ENCODE results near the gene PDZK1IP1.

- TF ChIP-seq CTCF (IDR thresholded peaks at IDR 0.05; ENCODE audit: insufficient read depth, low read length) = no peak
- TF ChIP-seq, protein P1, sequence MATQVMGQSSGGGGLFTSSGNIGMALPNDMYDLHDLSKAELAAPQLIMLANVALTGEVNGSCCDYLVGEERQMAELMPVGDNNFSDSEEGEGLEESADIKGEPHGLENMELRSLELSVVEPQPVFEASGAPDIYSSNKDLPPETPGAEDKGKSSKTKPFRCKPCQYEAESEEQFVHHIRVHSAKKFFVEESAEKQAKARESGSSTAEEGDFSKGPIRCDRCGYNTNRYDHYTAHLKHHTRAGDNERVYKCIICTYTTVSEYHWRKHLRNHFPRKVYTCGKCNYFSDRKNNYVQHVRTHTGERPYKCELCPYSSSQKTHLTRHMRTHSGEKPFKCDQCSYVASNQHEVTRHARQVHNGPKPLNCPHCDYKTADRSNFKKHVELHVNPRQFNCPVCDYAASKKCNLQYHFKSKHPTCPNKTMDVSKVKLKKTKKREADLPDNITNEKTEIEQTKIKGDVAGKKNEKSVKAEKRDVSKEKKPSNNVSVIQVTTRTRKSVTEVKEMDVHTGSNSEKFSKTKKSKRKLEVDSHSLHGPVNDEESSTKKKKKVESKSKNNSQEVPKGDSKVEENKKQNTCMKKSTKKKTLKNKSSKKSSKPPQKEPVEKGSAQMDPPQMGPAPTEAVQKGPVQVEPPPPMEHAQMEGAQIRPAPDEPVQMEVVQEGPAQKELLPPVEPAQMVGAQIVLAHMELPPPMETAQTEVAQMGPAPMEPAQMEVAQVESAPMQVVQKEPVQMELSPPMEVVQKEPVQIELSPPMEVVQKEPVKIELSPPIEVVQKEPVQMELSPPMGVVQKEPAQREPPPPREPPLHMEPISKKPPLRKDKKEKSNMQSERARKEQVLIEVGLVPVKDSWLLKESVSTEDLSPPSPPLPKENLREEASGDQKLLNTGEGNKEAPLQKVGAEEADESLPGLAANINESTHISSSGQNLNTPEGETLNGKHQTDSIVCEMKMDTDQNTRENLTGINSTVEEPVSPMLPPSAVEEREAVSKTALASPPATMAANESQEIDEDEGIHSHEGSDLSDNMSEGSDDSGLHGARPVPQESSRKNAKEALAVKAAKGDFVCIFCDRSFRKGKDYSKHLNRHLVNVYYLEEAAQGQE (IDR thresholded peaks at IDR 0.05; ENCODE audit: insufficient replicate concordance, low read depth) = no peak
Measured at GRCh38 chr1:47179988-47180563, 9.8 kb downstream of the PDZK1IP1 start.
